Transverse colon (tissue), 3 donors: ENCODE measurements around the gene ABCC5.

Experiments
- CTCF ChIP-seq, 5 experiments: fragments of 200-600 bp in 3 of 5; fragments of 450-650 bp in 2 of 5; sonication (generic) in 3 of 5; IDR thresholded peaks; 1 replicate in 2 of 5; 2 replicates in 3 of 5; pipeline ENCODE4 v1.5.1; 2016 to 2017; ENCODE audit warnings: antibody characterized with exemption in 5 of 5, inconsistent platforms in 3 of 5, mild to moderate bottlenecking in 2 of 5, moderate library complexity in 1 of 5
- EP300 ChIP-seq: sonication (generic); formaldehyde crosslinking; IDR thresholded peaks from one replicate; pipeline ENCODE4 v1.6.1; 2017; ENCODE audit warnings: antibody characterized with exemption, low read depth

DNA sequence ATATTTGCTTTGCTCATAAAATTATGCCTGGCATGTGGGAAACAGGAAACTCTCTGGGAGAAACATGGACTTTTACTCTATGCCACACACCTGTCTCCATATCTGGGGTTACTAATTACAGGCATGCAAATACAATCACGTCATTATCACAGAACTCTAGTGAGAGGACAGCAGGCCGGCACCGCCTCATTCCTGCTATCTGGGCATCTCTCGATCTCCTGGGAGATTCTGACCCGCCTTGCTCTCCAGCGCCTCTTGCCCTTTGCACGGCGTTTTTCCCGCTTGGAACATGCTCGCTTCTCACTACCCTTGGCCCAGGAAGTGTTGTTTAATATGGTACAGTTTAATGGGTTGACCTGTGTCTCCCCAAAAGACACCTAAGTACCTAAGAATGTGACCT lies 87.6 kb downstream of the ABCC5 start:
- TF ChIP-seq CTCF (IDR thresholded peaks at IDR 0.05) (no peak), EP300 (no peak)
